Keratinocyte (primary cell): Measurements from ENCODE around the gene YAP1. TPM values are rescaled to one million over a fixed set of nuclear protein-coding genes. Genes with fewer than 3 reads are reported as not detected.

Experiments used
- DNase-seq: peaks from one replicate; pipeline ENCODE4 v3.0.0-alpha.2; 2011; ENCODE audit warnings: low read depth, missing footprints, low spot score
- FAIRE-seq: peaks from 2 replicates; lab custom pipeline; 2011; peaks lifted over from hg19 to GRCh38; lab: Jason Lieb, UNC
- H2AFZ ChIP-seq: 2 replicates; pipeline ENCODE4 v1.6.0; 2012; ENCODE audit warnings: low read length, control low read depth, inconsistent platforms; ENCODE audit not compliant: control insufficient read depth
- H3K27ac ChIP-seq: 2 replicates; pipeline ENCODE4 v1.5.1; 2011; ENCODE audit warnings: low read length; ENCODE audit not compliant: control insufficient read depth, insufficient read depth
- H3K27me3 ChIP-seq: 3 replicates; pipeline ENCODE4 v1.6.0; 2011; ENCODE audit warnings: low read length; ENCODE audit not compliant: control insufficient read depth, insufficient read depth; ENCODE audit errors: extremely low read depth
- H3K36me3 ChIP-seq, 2 experiments: 2 replicates in 1 of 2; 3 replicates in 1 of 2; pipeline ENCODE4 v1.5.1; 2011; ENCODE audit warnings: low read length in 2 of 2, mild to moderate bottlenecking in 1 of 2; ENCODE audit not compliant: control insufficient read depth in 2 of 2, insufficient read depth in 2 of 2; ENCODE audit errors: extremely low read depth in 1 of 2
- H3K4me1 ChIP-seq: 3 replicates; pipeline ENCODE4 v1.5.1; 2011; ENCODE audit warnings: low read length; ENCODE audit not compliant: control insufficient read depth, insufficient read depth; ENCODE audit errors: extremely low read depth
- H3K4me2 ChIP-seq: 3 replicates; pipeline ENCODE4 v1.6.0; 2011; ENCODE audit warnings: low read depth, low read length; ENCODE audit not compliant: control insufficient read depth, insufficient read depth; ENCODE audit errors: extremely low read depth
- H3K4me3 ChIP-seq, 3 experiments: fragments of 200-600 bp in 1 of 3; sonication (generic) in 1 of 3; 2 replicates in 2 of 3; 3 replicates in 1 of 3; pipeline ENCODE4 v1.5.1; 2011 to 2016; ENCODE audit warnings: low read length in 3 of 3, mild to moderate bottlenecking in 3 of 3, control low read depth in 2 of 3, inconsistent platforms in 1 of 3, low read depth in 1 of 3, mixed read lengths in 1 of 3, mixed run types in 1 of 3, moderate library complexity in 1 of 3; ENCODE audit not compliant: control insufficient read depth in 2 of 3, insufficient read depth in 2 of 3; ENCODE audit errors: extremely low read depth in 1 of 3
- H3K79me2 ChIP-seq: 2 replicates; pipeline ENCODE4 v1.6.0; 2012; ENCODE audit warnings: low read length; ENCODE audit not compliant: control insufficient read depth, insufficient read depth
- H3K9ac ChIP-seq: 3 replicates; pipeline ENCODE4 v1.6.0; 2011; ENCODE audit warnings: low read length; ENCODE audit not compliant: control insufficient read depth, insufficient read depth; ENCODE audit errors: extremely low read depth
- H3K9me1 ChIP-seq: 3 replicates; pipeline ENCODE4 v1.6.0; 2011; ENCODE audit warnings: low read length; ENCODE audit not compliant: control insufficient read depth, insufficient read depth; ENCODE audit errors: extremely low read depth
- H3K9me3 ChIP-seq: 2 replicates; pipeline ENCODE4 v1.5.1; 2012; ENCODE audit warnings: low read depth, low read length; ENCODE audit not compliant: control insufficient read depth
- H4K20me1 ChIP-seq: 3 replicates; pipeline ENCODE4 v1.6.0; 2011; ENCODE audit warnings: low read length; ENCODE audit not compliant: control insufficient read depth, insufficient read depth; ENCODE audit errors: extremely low read depth
- CTCF ChIP-seq, 3 experiments: IDR thresholded peaks in 1 of 3; conservative IDR thresholded peaks in 1 of 3; optimal IDR thresholded peaks in 1 of 3; 2 replicates in 2 of 3; 3 replicates in 1 of 3; pipeline versions ENCODE3 to v1.5.1; 2011; ENCODE audit warnings: low read length in 3 of 3, mild to moderate bottlenecking in 3 of 3, moderate library complexity in 2 of 3, control low read depth in 1 of 3, inconsistent platforms in 1 of 3; ENCODE audit not compliant: insufficient read depth in 2 of 3; ENCODE audit errors: extremely low read depth in 1 of 3
- EZH2 ChIP-seq: IDR thresholded peaks from one replicate; pipeline ENCODE4 v1.6.1; 2012; ENCODE audit warnings: inconsistent platforms, mild to moderate bottlenecking, low read length, moderate library complexity
- dilution Hi-C: fragments of 300-500 bp; cut with MboI; formaldehyde crosslinking; loops from one replicate; pipeline ENCODE4 v1.7.0; 2020; ENCODE audit warnings: low sequenced_read_pairs; ENCODE audit not compliant: extremely low pct_ligation_motif_present
- polyA plus RNA-seq, 5 experiments: library from polyadenylated mRNA; depleted of rRNA in 3 of 5; stranded (reverse) in 3 of 5; stranded (forward) in 1 of 5; unstranded in 1 of 5; fragments of >200 nt; gene quantifications; 1 replicate in 1 of 5; 2 replicates in 3 of 5; 3 replicates in 1 of 5; pipeline versions ENCODE4 v1.2.1 to v1.2.3, GENCODE V29; 2011 to 2012; ENCODE audit warnings: missing spikeins in 2 of 5, low read depth in 1 of 5, low replicate concordance in 1 of 5

Gene YAP1
- polyA plus RNA-seq, 1 donor (not counting 4 experiments of a cell fraction or from before 2014, with no cell fraction given) = 105 TPM

GRCh38 chr11:102151784-102152525, 41.7 kb downstream of the YAP1 start:
- no peaks in the 10 kb centered on the region for H3K9me3 ChIP-seq
- DNase-seq = no peak
- H4K20me1 ChIP-seq = peaks cover 3% of the 10 kb centered on the region
- TF ChIP-seq EZH2 (no peak), CTCF (optimal IDR thresholded peaks at IDR 0.05 in 1 of 3, IDR thresholded peaks at IDR 0.05 in 1 of 3, conservative IDR thresholded peaks at IDR 0.05 in 1 of 3; ENCODE audit: extremely low read depth in 1 of 3, insufficient read depth in 2 of 3, low read length in 3 of 3) (no peak)
- H3K4me3 ChIP-seq = no peak overlapping the region
- no peaks in the 10 kb centered on the region for H3K9me1 ChIP-seq
- no peak overlapping the region for H3K27ac ChIP-seq
- H3K9ac ChIP-seq = no peak overlapping the region
- H3K36me3 ChIP-seq = no peaks in the 10 kb centered on the region
- H3K27me3 ChIP-seq = no peaks in the 10 kb centered on the region
- dilution Hi-C loops = no loop called here
- peak; percentile 34 for FAIRE-seq
- peaks cover 15% of the 10 kb centered on the region for H3K4me1 ChIP-seq
- peaks cover 100% of the 10 kb centered on the region for H3K79me2 ChIP-seq
- H2AFZ ChIP-seq = no peak overlapping the region
- no peak overlapping the region for H3K4me2 ChIP-seq

- FAIRE-seq = no peak
Measured at GRCh38 chr11:102153082-102153481, 42.8 kb downstream of the YAP1 start.

More at GRCh38 chr11:102153082-102153481, 42.8 kb downstream of the YAP1 start:
- Histone ChIP-seq H3K27ac (no peak overlapping the region), H3K9me1 (no peaks in the 10 kb centered on the region), H3K9me3 (no peaks in the 10 kb centered on the region), H3K4me3 (no peak overlapping the region), H3K4me2 (no peak overlapping the region), H3K4me1 (peaks cover 26% of the 10 kb centered on the region), H3K9ac (no peak overlapping the region), H4K20me1 (peaks cover 3% of the 10 kb centered on the region), H3K36me3 (no peaks in the 10 kb centered on the region), H3K79me2 (peaks cover 99% of the 10 kb centered on the region), H2AFZ (no peak overlapping the region), H3K27me3 (no peaks in the 10 kb centered on the region)
- DNase-seq = no peak
- TF ChIP-seq EZH2 = no peak
- no peak for TF ChIP-seq CTCF (optimal IDR thresholded peaks at IDR 0.05 in 1 of 3, IDR thresholded peaks at IDR 0.05 in 1 of 3, conservative IDR thresholded peaks at IDR 0.05 in 1 of 3; ENCODE audit: extremely low read depth in 1 of 3, insufficient read depth in 2 of 3, low read length in 3 of 3)
- dilution Hi-C loops = no loop called here
